ENCODE data around the gene RSRC1. TPM values are rescaled to one million over a fixed set of nuclear protein-coding genes. Genes with fewer than 3 reads are reported as not detected.
A peak's percentile ranks its signal among the peaks of the same experiment; 100 is the strongest.

The RSRC1 gene
- total RNA-seq, 4 donors from 2014 or later: 22.5 to 41.4 (median 32.9) TPM

DNA sequence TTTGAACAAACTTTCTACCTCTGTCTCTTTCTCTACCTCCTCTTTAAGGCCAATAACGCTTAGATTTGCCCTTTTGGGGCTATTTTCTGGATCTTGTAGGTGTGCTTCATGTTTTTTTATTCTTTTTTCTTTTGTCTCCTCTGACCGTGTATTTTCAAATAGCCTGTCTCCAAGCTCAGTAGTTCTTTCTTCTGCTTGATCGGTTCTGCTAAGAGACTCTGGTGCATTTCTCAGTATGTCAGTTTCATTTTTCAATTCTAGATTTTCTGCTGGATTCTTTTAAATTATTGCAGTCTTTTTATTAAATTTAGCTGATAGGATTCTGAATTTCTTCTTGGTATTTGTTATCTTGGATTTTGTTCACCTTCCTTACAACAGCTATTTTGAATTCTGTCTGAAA, 148.7 kb downstream of the RSRC1 start:
- intact Hi-C loops (cut with DNase I): no loop called here
- H3K4me3 ChIP-seq: no peak overlapping the region
- H3K4me1 ChIP-seq: no peaks in the 10 kb centered on the region
- H3K9me3 ChIP-seq: no peaks in the 10 kb centered on the region
- WGBS, 2 donors: 70 to 77% methylated on average over 3 of the region's 3 CpGs
- TF ChIP-seq, protein P1, sequence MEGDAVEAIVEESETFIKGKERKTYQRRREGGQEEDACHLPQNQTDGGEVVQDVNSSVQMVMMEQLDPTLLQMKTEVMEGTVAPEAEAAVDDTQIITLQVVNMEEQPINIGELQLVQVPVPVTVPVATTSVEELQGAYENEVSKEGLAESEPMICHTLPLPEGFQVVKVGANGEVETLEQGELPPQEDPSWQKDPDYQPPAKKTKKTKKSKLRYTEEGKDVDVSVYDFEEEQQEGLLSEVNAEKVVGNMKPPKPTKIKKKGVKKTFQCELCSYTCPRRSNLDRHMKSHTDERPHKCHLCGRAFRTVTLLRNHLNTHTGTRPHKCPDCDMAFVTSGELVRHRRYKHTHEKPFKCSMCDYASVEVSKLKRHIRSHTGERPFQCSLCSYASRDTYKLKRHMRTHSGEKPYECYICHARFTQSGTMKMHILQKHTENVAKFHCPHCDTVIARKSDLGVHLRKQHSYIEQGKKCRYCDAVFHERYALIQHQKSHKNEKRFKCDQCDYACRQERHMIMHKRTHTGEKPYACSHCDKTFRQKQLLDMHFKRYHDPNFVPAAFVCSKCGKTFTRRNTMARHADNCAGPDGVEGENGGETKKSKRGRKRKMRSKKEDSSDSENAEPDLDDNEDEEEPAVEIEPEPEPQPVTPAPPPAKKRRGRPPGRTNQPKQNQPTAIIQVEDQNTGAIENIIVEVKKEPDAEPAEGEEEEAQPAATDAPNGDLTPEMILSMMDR (IDR thresholded peaks at IDR 0.05): no peak
- no peak for TF ChIP-seq POLR2A (IDR thresholded peaks at IDR 0.05)
- no peak overlapping the region for H3K27ac ChIP-seq
- DNase-seq: no peak
- H3K36me3 ChIP-seq: no peaks in the 10 kb centered on the region
- no peaks in the 10 kb centered on the region for H3K27me3 ChIP-seq

DNA sequence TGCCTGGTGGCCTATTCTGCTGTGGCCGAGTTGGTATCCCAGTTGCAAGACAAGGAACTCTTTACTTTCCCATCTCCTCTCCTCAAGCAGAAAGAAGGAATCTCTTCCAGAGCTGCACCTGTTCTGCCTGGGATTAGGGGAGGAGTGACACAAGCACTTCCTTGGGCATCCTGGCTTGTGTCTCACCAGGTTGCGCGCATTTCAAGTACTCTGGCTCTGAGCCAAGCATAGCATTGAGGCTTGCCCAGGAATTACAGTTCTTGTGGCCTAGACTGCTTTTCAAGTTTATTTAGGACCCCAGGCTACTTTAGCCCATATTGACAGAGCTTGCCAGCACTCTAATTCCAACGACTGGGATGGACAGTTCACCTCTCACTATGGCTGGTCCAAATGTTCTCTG, 150.5 kb downstream of the RSRC1 start:
- H3K27ac ChIP-seq: no peak overlapping the region
- no peaks in the 10 kb centered on the region for H3K36me3 ChIP-seq
- no peak overlapping the region for H3K4me3 ChIP-seq
- peaks cover 0 to 10% (median 0%) of the 10 kb centered on the region in 3 donors for H3K9me3 ChIP-seq
- intact Hi-C loops (cut with DNase I): no loop called here
- H3K4me1 ChIP-seq: no peaks in the 10 kb centered on the region
- WGBS, 2 donors: 98 to 100% methylated on average over 1 to 4 of the region's 4 CpGs
- DNase-seq: no peak
- TF ChIP-seq POLR2A (IDR thresholded peaks at IDR 0.05): no peak
- TF ChIP-seq, protein P1 (IDR thresholded peaks at IDR 0.05): no peak
- no peaks in the 10 kb centered on the region for H3K27me3 ChIP-seq

DNA sequence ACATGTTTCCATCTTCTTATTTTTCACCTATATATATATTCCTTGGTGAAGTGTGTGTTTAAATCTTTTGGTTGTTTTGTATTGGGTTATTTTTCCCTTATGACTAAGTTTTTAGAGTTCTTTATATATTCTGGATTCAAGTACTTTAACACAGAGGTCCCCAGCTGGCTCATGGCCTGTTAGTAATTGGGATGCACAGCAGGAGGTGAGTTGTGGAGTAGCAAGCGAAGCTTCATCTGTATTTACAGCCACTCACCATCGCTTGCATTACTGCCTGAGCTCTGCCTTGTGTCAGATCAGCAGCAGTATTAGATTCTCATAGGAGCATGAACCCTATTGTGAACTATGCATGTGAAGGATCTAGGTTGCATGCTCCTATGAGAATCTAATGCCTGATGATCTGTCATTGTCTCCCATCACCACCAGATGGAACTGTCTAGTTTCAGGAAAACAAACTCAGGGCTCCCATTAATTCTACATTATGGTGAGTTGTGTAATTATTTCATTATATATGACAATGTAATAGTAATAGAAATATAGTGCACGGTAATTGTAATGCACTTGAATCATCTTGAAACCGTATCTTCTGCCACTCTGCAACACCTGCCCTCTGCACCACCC, 151.6 kb downstream of the RSRC1 start:
- no peak overlapping the region for H3K27ac ChIP-seq
- WGBS, 2 donors: 82 to 95% methylated on average over 4 of the region's 4 CpGs
- H3K4me1 ChIP-seq: no peaks in the 10 kb centered on the region
- TF ChIP-seq POLR2A (IDR thresholded peaks at IDR 0.05): no peak
- TF ChIP-seq, protein P1 (IDR thresholded peaks at IDR 0.05): peak in 1 of 6 experiments; percentile 43
- no peak for DNase-seq
- H3K4me3 ChIP-seq: no peak overlapping the region
- H3K36me3 ChIP-seq: peaks cover 0 to under 1% (median 0%) of the 10 kb centered on the region in 3 donors
- peaks cover 0 to 21% (median 3%) of the 10 kb centered on the region in 3 donors for H3K9me3 ChIP-seq
- H3K27me3 ChIP-seq: no peaks in the 10 kb centered on the region
- intact Hi-C loops (cut with DNase I): no loop called here

DNA sequence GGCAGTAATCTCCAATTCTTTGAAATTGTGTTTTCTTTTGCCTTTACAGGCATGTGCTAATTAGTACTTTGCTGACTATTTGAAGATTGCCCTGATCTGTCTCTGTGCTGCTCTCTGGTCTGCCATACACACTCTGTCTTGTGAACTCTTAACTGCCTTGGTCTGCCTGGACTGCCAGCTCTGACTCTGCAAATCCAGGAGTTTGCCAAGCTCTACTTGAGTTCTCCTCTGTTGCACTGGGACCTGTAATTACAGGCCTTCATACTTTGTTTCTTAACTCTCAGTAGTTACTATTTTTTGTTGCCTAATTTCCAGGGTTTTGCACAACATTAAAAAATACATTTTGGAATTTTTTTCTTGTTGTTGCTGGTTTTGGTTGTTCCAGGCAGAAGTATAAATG, 155.0 kb downstream of the RSRC1 start:
- H3K36me3 ChIP-seq: peaks cover 0 to 8% (median 0%) of the 10 kb centered on the region in 3 donors
- H3K9me3 ChIP-seq: peaks cover 0 to 39% (median 22%) of the 10 kb centered on the region in 3 donors
- no peak overlapping the region for H3K27ac ChIP-seq
- intact Hi-C loops (cut with DNase I): no loop called here
- no peak overlapping the region for H3K4me3 ChIP-seq
- peaks cover 0 to 4% (median 0%) of the 10 kb centered on the region in 3 donors for H3K4me1 ChIP-seq
- DNase-seq: no peak
- TF ChIP-seq POLR2A (IDR thresholded peaks at IDR 0.05): no peak
- TF ChIP-seq, protein P1 (IDR thresholded peaks at IDR 0.05): no peak
- no peaks in the 10 kb centered on the region for H3K27me3 ChIP-seq

DNA sequence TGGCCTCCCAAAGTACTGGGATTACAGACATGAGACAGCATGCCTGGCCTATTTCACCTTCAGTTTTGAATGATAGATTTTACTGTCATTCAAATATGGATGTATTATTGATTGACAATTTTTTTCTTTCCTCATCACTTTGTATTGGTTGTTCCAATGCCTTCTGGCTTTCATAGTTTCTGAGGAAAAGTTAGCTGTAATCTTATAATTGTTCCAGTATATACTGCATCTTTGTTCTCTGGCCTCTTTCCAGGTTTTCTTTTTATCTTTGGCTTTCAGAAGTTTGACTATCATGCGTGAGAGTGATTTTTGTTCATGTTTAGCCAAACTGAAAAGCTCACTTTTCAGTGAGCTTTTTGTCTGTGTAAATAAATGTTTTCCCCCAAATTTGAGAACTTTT, 157.1 kb downstream of the RSRC1 start:
- peaks cover 0 to 22% (median 0%) of the 10 kb centered on the region in 3 donors for H3K4me1 ChIP-seq
- H3K9me3 ChIP-seq: peaks cover 0 to 39% (median 22%) of the 10 kb centered on the region in 3 donors
- WGBS, 2 donors: 95 to 100% methylated on average over 1 of the region's 1 CpG
- DNase-seq: no peak
- no peak for TF ChIP-seq POLR2A (IDR thresholded peaks at IDR 0.05)
- TF ChIP-seq, protein P1 (IDR thresholded peaks at IDR 0.05): no peak
- peaks cover 0 to 8% (median 0%) of the 10 kb centered on the region in 3 donors for H3K36me3 ChIP-seq
- H3K27ac ChIP-seq: no peak overlapping the region
- H3K27me3 ChIP-seq: no peaks in the 10 kb centered on the region
- H3K4me3 ChIP-seq: no peak overlapping the region
- intact Hi-C loops (cut with DNase I): no loop called here

All from esophagus squamous epithelium (tissue), 5 donors.